Activated CD8-positive, alpha-beta memory T cell treated with anti-CD3 and anti-CD28 coated beads for 36 hours (primary cell): ENCODE measurements around the gene NETO2. TPM values are rescaled to one million over a fixed set of nuclear protein-coding genes. Genes with fewer than 3 reads are reported as not detected.
"Not testable (repeated sequence)": the region's sequence is repeated elsewhere in the genome, so short reads cannot be mapped to it uniquely, and the experiment has no call there.

Source experiments
- CTCF ChIA-PET: fragments of 350-600 bp; sonication (Branson Sonifier 250); formaldehyde crosslinking; loops from one replicate; lab custom pipeline; 2021; ENCODE audit warnings: antibody characterized with exemption; lab: Charles Lee
- POLR2A ChIA-PET: fragments of 350-600 bp; sonication (Branson Sonifier 250); formaldehyde crosslinking; loops from one replicate; lab custom pipeline; 2021; ENCODE audit warnings: antibody characterized with exemption; lab: Charles Lee
- total RNA-seq, 2 experiments: library from RNA; stranded (reverse); gene quantifications; one replicate each; pipeline ENCODE4 v1.2.3, GENCODE V29; 2021

NETO2 gene
- 10 to 100 TPM; 19.0 to 20.6 TPM for total RNA-seq

GRCh38 chr16:47143677-47144558 is at the start of gene NETO2:
Gene NETO2, minus strand, starts transcription at chr16:47143945. Its CDS starts 333 bp downstream, at chr16:47143612.
- ChIA-PET POLR2A (interaction anchor here (1.3 to 1.7 kb wide), 4 partner anchors 30 to 317 kb away, joined by 3 to 5 read pairs (median 4); partner anchors contain the start of genes DNAJA2, ITFG1 and PHKB), CTCF (interaction anchor here (1.0 to 3.3 kb wide), 6 partner anchors 30 to 317 kb away, joined by 3 to 17 read pairs (median 4); partner anchors contain the start of genes ITFG1 and PHKB)

- ChIA-PET POLR2A (no interaction called here), CTCF (no interaction called here)
These were observed 38.6 kb upstream of the NETO2 start for GRCh38 chr16:47182318-47182717.

GRCh38 chr16:47181066-47181465 is 37.3 kb upstream of the NETO2 start:
- POLR2A ChIA-PET, CTCF ChIA-PET: not testable (repeated sequence)

GRCh38 chr16:47180073-47180472 is 36.3 kb upstream of the NETO2 start:
- ChIA-PET CTCF (no interaction called here), POLR2A (no interaction called here)

GRCh38 chr16:47175152-47175551 is 31.4 kb upstream of the NETO2 start:
- ChIA-PET CTCF (no interaction called here), POLR2A (no interaction called here)

GRCh38 chr16:47162670-47163420 is 19.1 kb upstream of the NETO2 start:
- ChIA-PET CTCF (interaction anchor here (0.6 kb wide), 1 partner anchor 260 kb away, joined by 5 read pairs; no protein-coding TSS in a partner anchor), POLR2A (no interaction called here)

- ChIA-PET CTCF (interaction anchor here (1.0 kb wide), 1 partner anchor 20 kb away, joined by 3 read pairs; no protein-coding TSS in a partner anchor), POLR2A (no interaction called here)
These were observed 17.7 kb upstream of the NETO2 start for GRCh38 chr16:47161464-47161863.

- ChIA-PET POLR2A (no interaction called here), CTCF (no interaction called here)
These were observed 16.7 kb upstream of the NETO2 start for GRCh38 chr16:47160422-47160821.

GRCh38 chr16:47158992-47159391 is 15.2 kb upstream of the NETO2 start:
- CTCF ChIA-PET = no interaction called here

GRCh38 chr16:47156680-47157215 is 13.0 kb upstream of the NETO2 start:
- POLR2A ChIA-PET = no interaction called here
- CTCF ChIA-PET = interaction anchor here (0.6 kb wide), 1 partner anchor 14 kb away, joined by 4 read pairs; no protein-coding TSS in a partner anchor

More at GRCh38 chr16:47158992-47159391, 15.2 kb upstream of the NETO2 start:
- POLR2A ChIA-PET = no interaction called here

GRCh38 chr16:47152501-47152900 is 8.8 kb upstream of the NETO2 start:
- CTCF ChIA-PET, POLR2A ChIA-PET: not testable (repeated sequence)

- ChIA-PET POLR2A (no interaction called here), CTCF (interaction anchor here (1.0 to 1.3 kb wide), 2 partner anchors 9 to 112 kb away, joined by 3 read pairs; no protein-coding TSS in a partner anchor)
These were observed 6.3 kb upstream of the NETO2 start for GRCh38 chr16:47150067-47150466.

GRCh38 chr16:47144559-47144877 is 773 bp upstream of the NETO2 start:
- POLR2A ChIA-PET = interaction anchor here (1.5 kb wide), 1 partner anchor 315 kb away, joined by 3 read pairs; no protein-coding TSS in a partner anchor

GRCh38 chr16:47142821-47143676 is 696 bp downstream of the NETO2 start:
- CTCF ChIA-PET = interaction anchor here (1.0 to 3.3 kb wide), 8 partner anchors 29 to 318 kb away, joined by 3 to 17 read pairs (median 4); partner anchors contain the start of genes ITFG1 and PHKB
- POLR2A ChIA-PET = interaction anchor here (1.3 to 1.7 kb wide), 3 partner anchors 29 to 318 kb away, joined by 3 to 5 read pairs (median 5); partner anchors contain the start of genes DNAJA2, ITFG1 and PHKB

More at GRCh38 chr16:47144559-47144877, 773 bp upstream of the NETO2 start:
- CTCF ChIA-PET = interaction anchor here (0.9 to 1.4 kb wide), 2 partner anchors 107 to 316 kb away, joined by 3 to 4 read pairs; partner anchors contain the start of genes ITFG1 and PHKB

- ChIA-PET POLR2A (interaction anchor here (1.2 to 1.7 kb wide), 2 partner anchors 169 to 170 kb away, joined by 5 read pairs; partner anchors contain the start of gene DNAJA2), CTCF (interaction anchor here (0.9 to 3.3 kb wide), 7 partner anchors 29 to 319 kb away, joined by 3 to 17 read pairs (median 5); partner anchors contain the start of genes ITFG1 and PHKB)
These were observed 1.3 kb downstream of the NETO2 start for GRCh38 chr16:47142486-47142820.

- CTCF ChIA-PET = interaction anchor here (0.7 to 3.3 kb wide), 12 partner anchors 8 to 1481 kb away, joined by 3 to 17 read pairs (median 4); partner anchors contain the start of genes ITFG1 and PHKB
- POLR2A ChIA-PET = interaction anchor here (0.6 to 1.2 kb wide), 2 partner anchors 169 to 313 kb away, joined by 3 to 5 read pairs; no protein-coding TSS in a partner anchor
These were observed 1.8 kb downstream of the NETO2 start for GRCh38 chr16:47141773-47142485.

GRCh38 chr16:47140686-47141085 is 3.1 kb downstream of the NETO2 start:
- POLR2A ChIA-PET = no interaction called here
- CTCF ChIA-PET = interaction anchor here (1.4 kb wide), 1 partner anchor 10 kb away, joined by 3 read pairs; no protein-coding TSS in a partner anchor
